HG03060 (cell line): ENCODE measurements around the gene IFIT3.
"Not testable (repeated sequence)": the region's sequence is repeated elsewhere in the genome, so short reads cannot be mapped to it uniquely, and the experiment has no call there.

ENCODE experiments used
- ATAC-seq: cut with Tn5 transposase; IDR thresholded peaks from one replicate; pipeline ENCODE4 v1.9.1; 2021; ENCODE audit warnings: low read depth, moderate number of reproducible peaks; ENCODE audit not compliant: unreplicated experiment

Gene IFIT3

GRCh38 chr10:89302625-89303024 is 25.2 kb upstream of the IFIT3 start:
- no peak for ATAC-seq

GRCh38 chr10:89303161-89303560 is 24.6 kb upstream of the IFIT3 start:
- no peak for ATAC-seq

DNA sequence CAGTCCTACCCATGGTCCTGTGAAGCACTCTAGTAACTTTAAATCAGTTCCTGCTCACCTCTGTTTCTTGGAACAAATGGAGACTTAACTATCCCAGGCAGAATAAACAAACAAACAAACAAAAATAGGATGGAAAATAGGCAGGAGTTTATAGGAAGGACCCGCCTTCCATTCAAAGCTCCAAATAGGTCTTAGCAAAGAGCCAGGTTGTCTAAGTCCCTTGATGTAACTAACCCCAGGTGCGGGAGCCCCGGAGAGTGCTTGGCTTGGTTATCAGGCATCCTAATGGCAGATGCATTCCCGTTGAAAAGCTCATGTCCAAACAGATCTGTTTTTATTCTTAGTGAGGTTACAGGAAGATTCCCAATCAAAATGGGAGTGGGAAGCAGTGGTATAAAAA is 23.8 kb upstream of the IFIT3 start:
- ATAC-seq, result no peak

GRCh38 chr10:89304446-89304845 is 23.4 kb upstream of the IFIT3 start:
- no peak for ATAC-seq

GRCh38 chr10:89304925-89305324 is 22.9 kb upstream of the IFIT3 start:
- ATAC-seq, result no peak

DNA sequence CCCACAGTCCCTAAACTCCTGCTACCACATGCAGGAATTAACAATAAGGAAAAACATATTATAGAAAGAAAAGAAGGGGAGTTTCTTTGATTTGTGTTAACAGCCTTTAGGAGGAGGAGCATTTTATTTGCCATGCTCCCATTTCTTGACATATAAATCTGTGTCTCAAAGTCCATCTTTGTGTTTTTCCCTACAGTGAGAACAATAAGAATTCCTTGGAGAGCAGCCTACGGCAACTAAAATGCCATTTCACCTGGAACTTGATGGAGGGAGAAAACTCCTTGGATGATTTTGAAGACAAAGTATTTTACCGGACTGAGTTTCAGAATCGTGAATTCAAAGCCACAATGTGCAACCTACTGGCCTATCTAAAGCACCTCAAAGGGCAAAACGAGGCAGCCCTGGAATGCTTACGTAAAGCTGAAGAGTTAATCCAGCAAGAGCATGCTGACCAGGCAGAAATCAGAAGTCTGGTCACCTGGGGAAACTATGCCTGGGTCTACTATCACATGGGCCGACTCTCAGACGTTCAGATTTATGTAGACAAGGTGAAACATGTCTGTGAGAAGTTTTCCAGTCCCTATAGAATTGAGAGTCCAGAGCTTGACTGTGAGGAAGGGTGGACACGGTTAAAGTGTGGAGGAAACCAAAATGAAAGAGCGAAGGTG is 21.9 kb upstream of the IFIT3 start:
- no peak for ATAC-seq

- ATAC-seq, result no peak
Measured at GRCh38 chr10:89306434-89307268, 21.1 kb upstream of the IFIT3 start.

DNA sequence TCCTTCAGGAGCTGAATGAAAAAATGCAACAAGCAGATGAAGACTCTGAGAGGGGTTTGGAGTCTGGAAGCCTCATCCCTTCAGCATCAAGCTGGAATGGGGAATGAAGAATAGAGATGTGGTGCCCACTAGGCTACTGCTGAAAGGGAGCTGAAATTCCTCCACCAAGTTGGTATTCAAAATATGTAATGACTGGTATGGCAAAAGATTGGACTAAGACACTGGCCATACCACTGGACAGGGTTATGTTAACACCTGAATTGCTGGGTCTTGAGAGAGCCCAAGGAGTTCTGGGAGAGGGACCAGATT is 20.6 kb upstream of the IFIT3 start:
- ATAC-seq, result no peak

- ATAC-seq, result no peak
Measured at GRCh38 chr10:89308266-89308665, 19.5 kb upstream of the IFIT3 start.

GRCh38 chr10:89308736-89309135 is 19.1 kb upstream of the IFIT3 start:
- ATAC-seq, result no peak

- ATAC-seq, result no peak
Measured at GRCh38 chr10:89309156-89310055, 18.4 kb upstream of the IFIT3 start.

DNA sequence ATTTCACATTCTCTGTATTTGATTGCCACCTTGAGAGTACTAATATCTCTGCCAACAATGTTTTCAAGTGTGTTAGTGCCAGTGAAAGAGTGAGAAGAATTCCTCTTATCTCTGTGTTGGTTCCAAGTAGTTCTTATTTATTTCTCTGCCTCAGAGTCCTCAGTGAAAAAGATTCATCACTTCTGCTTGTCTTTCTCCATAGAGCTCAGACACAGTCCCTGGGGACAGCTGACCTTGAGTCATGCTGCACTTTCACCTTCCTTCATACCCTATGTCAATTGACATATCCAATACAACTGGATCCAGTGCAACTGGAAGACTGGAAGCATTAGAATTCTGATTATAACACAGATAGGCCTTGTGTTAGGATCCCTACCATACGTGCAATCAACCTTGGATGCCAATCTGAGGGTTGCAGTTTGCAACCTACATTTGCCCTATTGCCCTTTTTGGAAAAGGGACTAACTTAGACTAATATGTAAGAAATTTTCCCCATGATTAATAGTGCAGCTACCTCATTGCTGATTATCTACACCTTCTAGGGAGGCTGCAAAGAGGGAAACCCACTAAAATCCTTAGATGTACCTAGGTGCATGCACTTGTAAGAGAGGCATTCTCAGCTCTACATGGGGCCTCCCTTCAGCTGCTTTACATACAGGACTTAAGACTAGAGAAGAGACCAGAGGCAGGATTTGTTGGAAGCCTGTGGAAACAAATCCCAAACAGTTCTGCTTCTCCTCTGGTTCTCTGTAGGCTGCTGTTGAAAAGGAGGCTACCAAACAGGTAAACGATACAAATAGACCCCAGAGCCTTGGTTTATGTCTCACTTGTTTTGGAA is 17.5 kb upstream of the IFIT3 start:
- no peak for ATAC-seq

DNA sequence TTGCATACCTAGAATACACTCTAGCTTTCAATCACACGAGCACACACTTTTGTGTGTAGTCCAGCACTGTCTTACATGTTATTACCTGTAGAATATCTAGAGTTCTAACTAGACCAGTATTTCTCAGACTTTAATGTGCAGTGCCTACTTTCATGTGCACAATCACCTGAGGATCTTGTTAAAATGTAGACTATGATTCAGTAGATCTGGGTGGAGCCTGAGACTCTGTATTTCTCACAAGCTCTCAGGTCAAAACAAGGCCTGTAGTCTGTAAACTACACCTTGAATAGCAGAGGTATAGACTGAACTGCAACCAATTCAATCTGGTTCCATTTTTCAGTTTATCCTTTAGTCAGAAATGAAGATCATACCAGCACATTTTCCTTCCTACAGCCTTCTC is 14.8 kb upstream of the IFIT3 start:
- no peak for ATAC-seq

DNA sequence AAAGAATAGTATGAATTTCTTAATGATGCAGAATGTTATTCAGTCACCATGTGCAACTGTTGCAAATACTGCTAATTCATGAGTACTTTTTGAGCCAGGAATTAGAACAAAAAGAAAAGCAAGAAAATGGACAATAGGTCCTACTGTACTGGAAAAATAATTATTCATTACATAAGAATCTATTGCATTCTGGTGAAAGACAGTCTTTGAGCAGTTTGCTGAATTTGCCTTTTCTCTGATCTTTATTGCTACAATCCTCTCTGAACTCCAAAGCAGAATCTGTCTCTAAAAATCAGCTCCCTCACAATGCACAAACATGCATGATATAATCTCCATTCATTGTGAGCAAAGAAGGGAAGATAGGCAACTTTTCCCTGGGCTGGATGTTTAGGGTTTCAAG is 13.1 kb upstream of the IFIT3 start:
- ATAC-seq, result no peak

- not testable (repeated sequence) for ATAC-seq
Measured at GRCh38 chr10:89318047-89318446, 9.8 kb upstream of the IFIT3 start.

GRCh38 chr10:89325081-89325480 is 2.7 kb upstream of the IFIT3 start:
- not testable (repeated sequence) for ATAC-seq

DNA sequence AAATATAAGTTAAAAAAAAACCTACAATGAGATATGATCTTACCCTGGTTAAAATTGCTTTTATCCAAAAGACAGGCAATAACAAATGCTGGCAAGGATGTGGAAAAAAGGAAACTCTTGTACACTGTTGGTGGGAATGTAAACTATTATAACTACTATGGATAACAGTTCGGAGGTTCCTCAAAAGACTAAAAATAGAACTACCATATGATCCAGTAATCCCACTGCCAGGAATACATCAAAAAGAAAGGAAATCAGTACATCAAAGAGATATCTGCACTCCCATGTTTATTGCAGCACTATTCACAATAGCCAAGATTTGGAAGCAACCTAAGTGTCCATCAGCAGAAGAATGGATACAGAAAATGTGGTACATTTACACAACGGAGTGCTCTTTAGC is 1.9 kb upstream of the IFIT3 start:
- not testable (repeated sequence) for ATAC-seq

DNA sequence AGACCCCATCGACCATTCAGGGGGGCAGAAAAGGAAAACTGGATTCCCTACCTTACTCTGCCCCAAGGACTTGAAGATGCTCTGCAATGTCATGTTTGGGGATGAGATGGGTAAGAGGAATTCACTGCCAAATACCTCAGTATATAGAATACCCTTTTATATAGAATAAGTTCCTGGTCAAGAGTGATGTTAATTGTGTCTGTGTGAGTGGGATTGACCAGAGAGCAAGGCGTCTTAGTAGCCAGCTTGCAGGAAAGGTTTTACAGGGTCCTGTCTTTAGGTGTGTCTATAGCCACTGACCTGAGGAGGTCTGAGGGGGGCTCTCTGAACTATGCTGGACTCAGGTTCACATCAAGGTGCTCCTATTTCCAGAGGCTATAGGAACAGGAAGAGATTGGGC is 1.4 kb downstream of the IFIT3 start:
- ATAC-seq, result no peak

GRCh38 chr10:89330014-89330413 is 2.2 kb downstream of the IFIT3 start:
- ATAC-seq, result not testable (repeated sequence)

DNA sequence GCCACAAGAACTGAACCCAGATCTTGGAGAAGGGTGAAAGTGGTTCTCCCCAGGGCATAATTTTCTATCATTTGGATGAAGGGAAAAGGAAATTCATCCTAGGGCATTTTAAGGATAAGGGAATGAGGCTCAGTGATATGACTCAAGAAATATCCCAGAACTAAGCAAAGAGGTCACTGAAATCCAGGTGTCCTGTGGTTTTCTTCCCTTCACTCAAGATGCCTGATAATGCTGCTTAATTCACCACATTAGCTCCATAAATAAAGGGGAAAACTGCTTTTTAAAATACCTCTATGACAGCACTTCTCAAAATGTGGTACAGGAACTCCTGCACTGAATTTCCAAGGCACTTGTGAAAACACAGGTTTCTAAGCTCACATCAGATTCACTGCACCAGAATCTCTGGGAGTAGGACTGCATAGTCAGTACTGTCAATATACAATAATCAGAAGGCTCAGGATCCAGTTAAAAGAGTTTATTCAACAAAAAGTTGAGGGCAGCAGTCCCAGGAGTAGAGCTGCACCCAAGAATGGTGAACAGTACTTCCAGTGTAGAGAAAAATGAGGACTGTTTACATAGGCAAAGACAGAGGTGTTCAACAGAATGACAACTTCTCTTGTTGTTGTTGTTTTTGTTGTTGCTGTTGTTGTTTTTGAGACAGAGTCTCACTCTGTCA is 2.9 kb downstream of the IFIT3 start:
- no peak for ATAC-seq
